HEK293 (cell line): Measurements from ENCODE around the gene MYL9.

Experiments
- CTCF ChIA-PET: fragments of 350-600 bp; formaldehyde crosslinking; extraction: SDS; loops from one replicate; lab custom pipeline; 2021; ENCODE audit warnings: antibody characterized with exemption; lab: Yijun Ruan, JAX
- POLR2A ChIA-PET: fragments of 300-600 bp; formaldehyde crosslinking; extraction: SDS; loops from one replicate; lab custom pipeline; 2020; ENCODE audit warnings: antibody characterized with exemption, inconsistent platforms; lab: Yijun Ruan, JAX
- H3K27ac ChIP-seq: fragments of 200-500 bp; sonication (Bioruptor generic); 2 replicates; pipeline ENCODE4 v1.5.1; 2014; ENCODE audit warnings: low read depth, low read length, control low read depth, inconsistent platforms; ENCODE audit errors: extremely low read depth
- H3K36me3 ChIP-seq, 2 experiments: fragments of 200-500 bp in 1 of 2; sonication (Bioruptor generic) in 1 of 2; 1 replicate in 1 of 2; 2 replicates in 1 of 2; pipeline ENCODE4 v1.5.1; 2014 to 2017; ENCODE audit warnings: inconsistent platforms in 2 of 2, low read length in 2 of 2; ENCODE audit not compliant: control insufficient read depth in 2 of 2, insufficient read depth in 1 of 2
- H3K4me1 ChIP-seq: fragments of 200-500 bp; sonication (Bioruptor generic); 2 replicates; pipeline ENCODE4 v1.5.1; 2014; ENCODE audit warnings: mild to moderate bottlenecking, low read length, inconsistent platforms; ENCODE audit not compliant: control insufficient read depth, insufficient read depth
- H3K4me3 ChIP-seq: 2 replicates; pipeline ENCODE4 v1.5.1; 2011; ENCODE audit warnings: low read depth, mild to moderate bottlenecking, control low read depth, low read length, moderate library complexity
- H3K9me3 ChIP-seq: fragments of 200-500 bp; sonication (Bioruptor generic); 2 replicates; pipeline ENCODE4 v1.5.1; 2014; ENCODE audit warnings: low read depth, low read length, inconsistent platforms; ENCODE audit not compliant: control insufficient read depth, insufficient read depth
- CTCF ChIP-seq: fragments of 450-650 bp; formaldehyde crosslinking; IDR thresholded peaks from 2 replicates; pipeline ENCODE4 v1.5.1; 2016; ENCODE audit warnings: missing biosample characterization, missing genetic modification characterization
- EGR2 ChIP-seq: fragments of 450-650 bp; formaldehyde crosslinking; IDR thresholded peaks from 2 replicates; pipeline ENCODE4 v1.5.1; 2016; ENCODE audit warnings: low read depth, missing biosample characterization, missing genetic modification characterization
- ELK4 ChIP-seq: IDR thresholded peaks from 2 replicates; pipeline ENCODE4 v1.6.1; 2011; ENCODE audit warnings: mild to moderate bottlenecking, low read depth, low read length, borderline replicate concordance
- GFI1B ChIP-seq: fragments of 450-650 bp; formaldehyde crosslinking; IDR thresholded peaks from 2 replicates; pipeline ENCODE4 v1.5.1; 2016; ENCODE audit warnings: missing biosample characterization, missing genetic modification characterization
- KLF17 ChIP-seq: fragments of 450-650 bp; formaldehyde crosslinking; IDR thresholded peaks from 2 replicates; pipeline ENCODE4 v1.5.1; 2016; ENCODE audit warnings: missing biosample characterization, missing genetic modification characterization
- MYNN ChIP-seq: fragments of 450-650 bp; formaldehyde crosslinking; IDR thresholded peaks from 2 replicates; pipeline ENCODE4 v1.5.1; 2016; ENCODE audit warnings: missing biosample characterization, missing genetic modification characterization, borderline replicate concordance
- SALL2 ChIP-seq: fragments of 450-650 bp; formaldehyde crosslinking; IDR thresholded peaks from 2 replicates; pipeline ENCODE4 v1.5.0; 2017; ENCODE audit warnings: missing biosample characterization, mild to moderate bottlenecking, missing genetic modification characterization, borderline replicate concordance
- TCF7L2 ChIP-seq: IDR thresholded peaks from 2 replicates; pipeline ENCODE4 v1.6.1; 2011; ENCODE audit warnings: low read depth, mild to moderate bottlenecking, inconsistent platforms, low read length, moderate library complexity, borderline replicate concordance
- WT1 ChIP-seq: fragments of 450-650 bp; formaldehyde crosslinking; IDR thresholded peaks from 2 replicates; pipeline ENCODE4 v1.5.1; 2016; ENCODE audit warnings: missing biosample characterization, missing genetic modification characterization
- ZFHX2 ChIP-seq: fragments of 450-650 bp; formaldehyde crosslinking; conservative IDR thresholded peaks from 2 replicates; pipeline ENCODE4 v1.5.1; 2016; ENCODE audit warnings: missing biosample characterization, missing genetic modification characterization
- ZNF121 ChIP-seq: fragments of 450-650 bp; formaldehyde crosslinking; IDR thresholded peaks from 2 replicates; pipeline ENCODE4 v1.5.1; 2016; ENCODE audit warnings: missing biosample characterization, missing genetic modification characterization
- ZNF19 ChIP-seq: fragments of 450-650 bp; formaldehyde crosslinking; IDR thresholded peaks from 2 replicates; pipeline ENCODE4; 2016; ENCODE audit warnings: missing biosample characterization, missing genetic modification characterization, low read depth
- ZNF211 ChIP-seq: fragments of 450-650 bp; formaldehyde crosslinking; IDR thresholded peaks from 2 replicates; pipeline ENCODE4 v1.5.1; 2016; ENCODE audit warnings: low read depth, missing biosample characterization, missing genetic modification characterization
- ZNF239 ChIP-seq: fragments of 450-650 bp; formaldehyde crosslinking; IDR thresholded peaks from 2 replicates; pipeline ENCODE4 v1.5.1; 2016; ENCODE audit warnings: missing biosample characterization, missing genetic modification characterization
- ZNF26 ChIP-seq: fragments of 450-650 bp; formaldehyde crosslinking; IDR thresholded peaks from 2 replicates; pipeline ENCODE4 v1.5.1; 2016; ENCODE audit warnings: missing biosample characterization, missing genetic modification characterization
- ZNF514 ChIP-seq: fragments of 450-650 bp; formaldehyde crosslinking; IDR thresholded peaks from 2 replicates; pipeline ENCODE4 v1.5.1; 2016; ENCODE audit warnings: missing biosample characterization, missing genetic modification characterization
- ZNF521 ChIP-seq: fragments of 450-650 bp; formaldehyde crosslinking; IDR thresholded peaks from 2 replicates; pipeline ENCODE4 v1.5.1; 2017; ENCODE audit warnings: missing biosample characterization, mild to moderate bottlenecking, missing genetic modification characterization
- ZNF629 ChIP-seq: fragments of 450-650 bp; formaldehyde crosslinking; IDR thresholded peaks from 2 replicates; pipeline ENCODE4 v1.5.1; 2017; ENCODE audit warnings: missing biosample characterization, missing genetic modification characterization
- ZNF692 ChIP-seq: fragments of 450-650 bp; formaldehyde crosslinking; IDR thresholded peaks from 2 replicates; pipeline ENCODE4 v1.5.1; 2016; ENCODE audit warnings: missing biosample characterization, missing genetic modification characterization
- ZNF707 ChIP-seq: fragments of 450-650 bp; formaldehyde crosslinking; IDR thresholded peaks from 2 replicates; pipeline ENCODE4 v1.5.1; 2016; ENCODE audit warnings: missing biosample characterization, missing genetic modification characterization
- ZNF76 ChIP-seq: fragments of 450-650 bp; formaldehyde crosslinking; IDR thresholded peaks from 2 replicates; pipeline ENCODE4; 2016; ENCODE audit warnings: low read depth, missing biosample characterization, missing genetic modification characterization, borderline replicate concordance
- ZSCAN23 ChIP-seq: fragments of 450-650 bp; formaldehyde crosslinking; IDR thresholded peaks from 2 replicates; pipeline ENCODE4 v1.5.1; 2016; ENCODE audit warnings: missing biosample characterization, missing genetic modification characterization

MYL9 gene

GRCh38 chr20:36579996-36580545, 38.8 kb downstream of the MYL9 start:
- no peak overlapping the region for H3K27ac ChIP-seq
- H3K4me1 ChIP-seq, result peaks cover 4% of the 10 kb centered on the region
- POLR2A ChIA-PET, result interaction anchor here (0.6 kb wide), 1 partner anchor 1167 kb away, joined by 4 read pairs; no protein-coding TSS in a partner anchor
- no peaks in the 10 kb centered on the region for H3K9me3 ChIP-seq
- TF ChIP-seq EGR2 (tag by site-specific recombination) (peak; percentile 79), WT1 (tag by site-specific recombination) (0 out of 2 replicates have a peak, but pooled peaks have one; percentile 17), KLF17 (tag by site-specific recombination) (peak; percentile 66; the same call in 1 of the 2 replicates), TCF7L2 (no peak), ZFHX2 (tag by site-specific recombination) (peak; percentile 66; the same call in 1 of the 2 replicates)
- CTCF ChIA-PET, result no interaction called here
- peaks cover 12 to 47% of the 10 kb centered on the region in 2 experiments; a peak in 2 of 3 replicates for H3K36me3 ChIP-seq
- no peak overlapping the region for H3K4me3 ChIP-seq

GRCh38 chr20:36582322-36582721, 41.0 kb downstream of the MYL9 start:
- Histone ChIP-seq H3K4me1 (peaks cover 4% of the 10 kb centered on the region), H3K4me3 (no peak overlapping the region), H3K27ac (no peak overlapping the region), H3K36me3 (peaks cover 12 to 60% of the 10 kb centered on the region in 2 experiments; a peak in 2 of 3 replicates), H3K9me3 (no peaks in the 10 kb centered on the region)
- POLR2A ChIA-PET, result no interaction called here
- TF ChIP-seq ELK4 (no peak), CTCF (no peak), ZNF239 (tag by site-specific recombination) (no peak), GFI1B (no peak), SALL2 (tag by site-specific recombination) (no peak), ZNF707 (tag by site-specific recombination) (no peak)
- CTCF ChIA-PET, result no interaction called here

GRCh38 chr20:36582821-36583220, 41.5 kb downstream of the MYL9 start:
- POLR2A ChIA-PET, result no interaction called here
- CTCF ChIA-PET, result no interaction called here
- H3K27ac ChIP-seq, result no peak overlapping the region
- H3K4me1 ChIP-seq, result peaks cover 4% of the 10 kb centered on the region
- peaks cover 12 to 63% of the 10 kb centered on the region in 2 experiments; a peak in 2 of 3 replicates for H3K36me3 ChIP-seq
- H3K9me3 ChIP-seq, result no peaks in the 10 kb centered on the region
- H3K4me3 ChIP-seq, result no peak overlapping the region
- TF ChIP-seq ZNF521 (tag by site-specific recombination), result no peak
- TF ChIP-seq ZNF19 (tag by site-specific recombination), result no peak
- no peak for TF ChIP-seq MYNN (tag by site-specific recombination)
- no peak for TF ChIP-seq CTCF
- TF ChIP-seq ZNF211 (tag by site-specific recombination), result no peak
- no peak for TF ChIP-seq ZNF76 (tag by site-specific recombination)
- TF ChIP-seq ZSCAN23 (tag by site-specific recombination), result no peak
- no peak for TF ChIP-seq ZNF692 (tag by site-specific recombination)
- TF ChIP-seq ZNF121 (tag by site-specific recombination), result no peak
- TF ChIP-seq ZNF514 (tag by site-specific recombination), result no peak
- TF ChIP-seq ZNF26 (tag by site-specific recombination), result no peak
- no peak for TF ChIP-seq ZNF629 (tag by site-specific recombination)
